ENCODE measurements around the gene SLC12A8. TPM values are rescaled to one million over a fixed set of nuclear protein-coding genes. Genes with fewer than 3 reads are reported as not detected.

The SLC12A8 gene
- total RNA-seq, 2 donors from 2014 or later: 3.0 to 4.1 TPM

GRCh38 chr3:125203731-125204130 lies 8.8 kb downstream of the SLC12A8 start:
- no peaks in the 10 kb centered on the region for H3K27me3 ChIP-seq (replicated peaks; ENCODE audit: insufficient read depth)
- no peaks in the 10 kb centered on the region for H3K4me1 ChIP-seq (ENCODE audit: control insufficient read depth in 1 of 2, low read depth in 2 of 2)
- no peak for DNase-seq (ENCODE audit: low spot score)
- no peak overlapping the region for H3K4me3 ChIP-seq
- no peaks in the 10 kb centered on the region for H3K9me3 ChIP-seq
- no peak for TF ChIP-seq CTCF (IDR thresholded peaks at IDR 0.05)
- no peaks in the 10 kb centered on the region for H3K36me3 ChIP-seq
- ATAC-seq (ENCODE audit: insufficient number of reproducible peaks, low FRiP score, low read depth): no peak
- no peak overlapping the region for H3K27ac ChIP-seq

GRCh38 chr3:125202197-125202596 lies 10.4 kb downstream of the SLC12A8 start:
- ATAC-seq (ENCODE audit: insufficient number of reproducible peaks, low FRiP score, low read depth) (no peak), DNase-seq (ENCODE audit: low spot score) (no peak)
- no peaks in the 10 kb centered on the region for H3K36me3 ChIP-seq
- no peak overlapping the region for H3K4me3 ChIP-seq
- no peaks in the 10 kb centered on the region for H3K27me3 ChIP-seq (replicated peaks; ENCODE audit: insufficient read depth)
- no peaks in the 10 kb centered on the region for H3K9me3 ChIP-seq
- no peak overlapping the region for H3K27ac ChIP-seq
- TF ChIP-seq CTCF (IDR thresholded peaks at IDR 0.05): no peak
- no peaks in the 10 kb centered on the region for H3K4me1 ChIP-seq (ENCODE audit: control insufficient read depth in 1 of 2, low read depth in 2 of 2)

GRCh38 chr3:125200731-125201139 lies 11.8 kb downstream of the SLC12A8 start:
- ATAC-seq (ENCODE audit: insufficient number of reproducible peaks, low FRiP score, low read depth) (no peak), DNase-seq (ENCODE audit: low spot score) (no peak)
- H3K36me3 ChIP-seq: no peaks in the 10 kb centered on the region
- no peaks in the 10 kb centered on the region for H3K4me1 ChIP-seq (ENCODE audit: control insufficient read depth in 1 of 2, low read depth in 2 of 2)
- no peaks in the 10 kb centered on the region for H3K27me3 ChIP-seq (replicated peaks; ENCODE audit: insufficient read depth)
- no peak overlapping the region for H3K27ac ChIP-seq
- H3K9me3 ChIP-seq: no peaks in the 10 kb centered on the region
- no peak for TF ChIP-seq CTCF (IDR thresholded peaks at IDR 0.05)
- no peak overlapping the region for H3K4me3 ChIP-seq

GRCh38 chr3:125194849-125195601 lies 17.5 kb downstream of the SLC12A8 start:
- DNase-seq (ENCODE audit: low spot score): no peak
- Histone ChIP-seq H3K27me3 (replicated peaks; ENCODE audit: insufficient read depth) (no peaks in the 10 kb centered on the region), H3K9me3 (no peaks in the 10 kb centered on the region), H3K36me3 (no peaks in the 10 kb centered on the region), H3K4me3 (no peak overlapping the region), H3K4me1 (ENCODE audit: control insufficient read depth in 1 of 2, low read depth in 2 of 2) (no peaks in the 10 kb centered on the region), H3K27ac (no peak overlapping the region)
- TF ChIP-seq CTCF (IDR thresholded peaks at IDR 0.05): no peak
- no peak for ATAC-seq (ENCODE audit: insufficient number of reproducible peaks, low FRiP score, low read depth)

- no peak overlapping the region for H3K27ac ChIP-seq
- no peaks in the 10 kb centered on the region for H3K27me3 ChIP-seq (replicated peaks; ENCODE audit: insufficient read depth)
- no peaks in the 10 kb centered on the region for H3K4me1 ChIP-seq (ENCODE audit: control insufficient read depth in 1 of 2, low read depth in 2 of 2)
- TF ChIP-seq CTCF (IDR thresholded peaks at IDR 0.05): no peak
- no peaks in the 10 kb centered on the region for H3K9me3 ChIP-seq
- H3K36me3 ChIP-seq: no peaks in the 10 kb centered on the region
- H3K4me3 ChIP-seq: no peak overlapping the region
- no peak for ATAC-seq (ENCODE audit: insufficient number of reproducible peaks, low FRiP score, low read depth)
- DNase-seq (ENCODE audit: low spot score): no peak
These were observed 18.3 kb downstream of the SLC12A8 start for GRCh38 chr3:125194061-125194848.

Data from thoracic aorta (tissue), 2 donors.